HL-60/S4 (cell line): ENCODE data around the gene EP400.
"Not testable (repeated sequence)": the region's sequence is repeated elsewhere in the genome, so short reads cannot be mapped to it uniquely, and the experiment has no call there.

Experiments used
- in situ Hi-C: fragments of 300-500 bp; cut with MboI; formaldehyde crosslinking; loops from 2 replicates; pipeline ENCODE4 v1.14.3; 2022; ENCODE audit warnings: low sequenced_read_pairs

Gene EP400

GRCh38 chr12:131983554-131983953 is 33.8 kb downstream of the EP400 start:
- in situ Hi-C loops = no loop called here

GRCh38 chr12:131984334-131984733 is 34.6 kb downstream of the EP400 start:
- in situ Hi-C loops = no loop called here

GRCh38 chr12:131985510-131985875 is 35.8 kb downstream of the EP400 start:
- in situ Hi-C loops = not testable (repeated sequence)

- in situ Hi-C loops = no loop called here
Measured at GRCh38 chr12:131986361-131986760, 36.6 kb downstream of the EP400 start.

- in situ Hi-C loops = no loop called here
Measured at GRCh38 chr12:131986910-131987309, 37.2 kb downstream of the EP400 start.

GRCh38 chr12:131987552-131987951 is 37.8 kb downstream of the EP400 start:
- in situ Hi-C loops = no loop called here

- in situ Hi-C loops = no loop called here
Measured at GRCh38 chr12:131988054-131988796, 38.5 kb downstream of the EP400 start.

- in situ Hi-C loops = no loop called here
Measured at GRCh38 chr12:131989021-131989420, 39.3 kb downstream of the EP400 start.

- in situ Hi-C loops = no loop called here
Measured at GRCh38 chr12:131990066-131990979, 40.6 kb downstream of the EP400 start.

- in situ Hi-C loops = no loop called here
Measured at GRCh38 chr12:131990980-131991305, 41.2 kb downstream of the EP400 start.

GRCh38 chr12:131991816-131992430 is 42.2 kb downstream of the EP400 start:
- in situ Hi-C loops = no loop called here

GRCh38 chr12:131994589-131994988 is 44.8 kb downstream of the EP400 start:
- in situ Hi-C loops = no loop called here

GRCh38 chr12:132000286-132000872 is 50.6 kb downstream of the EP400 start:
- in situ Hi-C loops = no loop called here

GRCh38 chr12:132003846-132004245 is 54.1 kb downstream of the EP400 start:
- in situ Hi-C loops = no loop called here

- in situ Hi-C loops = no loop called here
Measured at GRCh38 chr12:132004946-132005345, 55.2 kb downstream of the EP400 start.

- in situ Hi-C loops = no loop called here
Measured at GRCh38 chr12:132006056-132006680, 56.4 kb downstream of the EP400 start.

- in situ Hi-C loops = no loop called here
Measured at GRCh38 chr12:132007041-132007440, 57.3 kb downstream of the EP400 start.

GRCh38 chr12:132009336-132009859 is 59.7 kb downstream of the EP400 start:
- in situ Hi-C loops = no loop called here

- in situ Hi-C loops = no loop called here
Measured at GRCh38 chr12:132012919-132013568, 63.3 kb downstream of the EP400 start.
